ENCODE measurements around the gene KRTAP13-2. TPM values are rescaled to one million over a fixed set of nuclear protein-coding genes. Genes with fewer than 3 reads are reported as not detected.

KRTAP13-2 gene
- total and polyA plus RNA-seq, 2 experiments from 2014 or later: not detected

GRCh38 chr21:30332681-30333080 is 39.4 kb downstream of the KRTAP13-2 start:
- Histone ChIP-seq H3K36me3 (ENCODE audit: insufficient read depth) (no peaks in the 10 kb centered on the region), H3K27me3 (ENCODE audit: insufficient read depth) (no peaks in the 10 kb centered on the region), H3K9me2 (ENCODE audit: insufficient read depth) (no peaks in the 10 kb centered on the region), H3F3A (replicated peaks; ENCODE audit: low read depth) (no peaks in the 10 kb centered on the region), H4K20me1 (replicated peaks; ENCODE audit: insufficient read depth) (no peaks in the 10 kb centered on the region), H2AFZ (no peak overlapping the region), H3K4me2 (no peak overlapping the region), H3K4me1 (ENCODE audit: insufficient read depth) (no peaks in the 10 kb centered on the region), H3K4me3 (no peak overlapping the region), H3K27ac (ENCODE audit: low read depth) (no peak overlapping the region), H3K79me2 (replicated peaks; ENCODE audit: insufficient read depth) (no peaks in the 10 kb centered on the region)
- no peak overlapping the region for H3K4me3 Mint-ChIP-seq
- H3K27ac Mint-ChIP-seq: no peak overlapping the region
- no peak for TF ChIP-seq POLR2AphosphoS5 (IDR thresholded peaks at IDR 0.05; ENCODE audit: low read depth)
- no peak for TF ChIP-seq EZH2 (IDR thresholded peaks at IDR 0.05; ENCODE audit: low read depth, unreplicated experiment)
- H3K9me3 Mint-ChIP-seq: no peaks in the 10 kb centered on the region
- H3K27me3 Mint-ChIP-seq (ENCODE audit: insufficient read depth, low read depth, poor library complexity): no peaks in the 10 kb centered on the region
- ATAC-seq (no peak), DNase-seq (ENCODE audit: low spot score) (no peak)
- no peaks in the 10 kb centered on the region for H3K36me3 Mint-ChIP-seq (ENCODE audit: low read depth)
- peaks cover 6% of the 10 kb centered on the region; the same call in 2 of the 3 replicates for H3K4me1 Mint-ChIP-seq

- Histone ChIP-seq H4K20me1 (replicated peaks; ENCODE audit: insufficient read depth) (no peaks in the 10 kb centered on the region), H3K36me3 (ENCODE audit: insufficient read depth) (no peaks in the 10 kb centered on the region), H3K79me2 (replicated peaks; ENCODE audit: insufficient read depth) (no peaks in the 10 kb centered on the region), H3K4me3 (no peak overlapping the region), H3K27me3 (ENCODE audit: insufficient read depth) (no peaks in the 10 kb centered on the region), H3K9me2 (ENCODE audit: insufficient read depth) (no peaks in the 10 kb centered on the region; the same call in 1 of the 2 replicates), H3K4me2 (no peak overlapping the region), H3F3A (replicated peaks; ENCODE audit: low read depth) (no peaks in the 10 kb centered on the region), H3K27ac (ENCODE audit: low read depth) (no peak overlapping the region), H3K4me1 (ENCODE audit: insufficient read depth) (no peaks in the 10 kb centered on the region), H2AFZ (no peak overlapping the region)
- no peaks in the 10 kb centered on the region for H3K27me3 Mint-ChIP-seq (ENCODE audit: insufficient read depth, low read depth, poor library complexity)
- H3K27ac Mint-ChIP-seq: no peak overlapping the region
- H3K4me3 Mint-ChIP-seq: no peak overlapping the region
- H3K9me3 Mint-ChIP-seq: peaks cover 13% of the 10 kb centered on the region; the same call in 1 of the 3 replicates
- ATAC-seq (no peak), DNase-seq (ENCODE audit: low spot score) (no peak)
- H3K36me3 Mint-ChIP-seq (ENCODE audit: low read depth): no peaks in the 10 kb centered on the region
- peaks cover 6% of the 10 kb centered on the region; the same call in 2 of the 3 replicates for H3K4me1 Mint-ChIP-seq
- no peak for TF ChIP-seq ZNF462 (CRISPR knock-in tag; IDR thresholded peaks at IDR 0.05)
- TF ChIP-seq ZNF331 (CRISPR knock-in tag; IDR thresholded peaks at IDR 0.05; ENCODE audit: low read depth): no peak
- TF ChIP-seq EZH2 (IDR thresholded peaks at IDR 0.05; ENCODE audit: low read depth, unreplicated experiment): no peak
- TF ChIP-seq STAT1 (IDR thresholded peaks at IDR 0.05; ENCODE audit: unreplicated experiment): no peak
- no peak for TF ChIP-seq POLR2AphosphoS5 (IDR thresholded peaks at IDR 0.05; ENCODE audit: low read depth)
- no peak for TF ChIP-seq REST (IDR thresholded peaks at IDR 0.05; ENCODE audit: unreplicated experiment)
- no peak for TF ChIP-seq EZH2phosphoT487 (IDR thresholded peaks at IDR 0.05; ENCODE audit: unreplicated experiment)
- no peak for TF ChIP-seq ZNF114 (CRISPR knock-in tag; IDR thresholded peaks at IDR 0.05)
- TF ChIP-seq CREB1 (CRISPR knock-in tag; IDR thresholded peaks at IDR 0.05; ENCODE audit: low read depth): no peak
Measured at GRCh38 chr21:30329203-30329875, 42.7 kb downstream of the KRTAP13-2 start.

Measured in GM23338 (cell line).